GM19397 (cell line): ENCODE measurements around the gene TEX28.
"Not testable (repeated sequence)": the region's sequence is repeated elsewhere in the genome, so short reads cannot be mapped to it uniquely, and the experiment has no call there.

Experiments used
- ATAC-seq: cut with Tn5 transposase; IDR thresholded peaks from one replicate; pipeline ENCODE4 v1.9.1; 2021; ENCODE audit warnings: mild to moderate bottlenecking, moderate library complexity; ENCODE audit not compliant: unreplicated experiment

Gene TEX28

DNA sequence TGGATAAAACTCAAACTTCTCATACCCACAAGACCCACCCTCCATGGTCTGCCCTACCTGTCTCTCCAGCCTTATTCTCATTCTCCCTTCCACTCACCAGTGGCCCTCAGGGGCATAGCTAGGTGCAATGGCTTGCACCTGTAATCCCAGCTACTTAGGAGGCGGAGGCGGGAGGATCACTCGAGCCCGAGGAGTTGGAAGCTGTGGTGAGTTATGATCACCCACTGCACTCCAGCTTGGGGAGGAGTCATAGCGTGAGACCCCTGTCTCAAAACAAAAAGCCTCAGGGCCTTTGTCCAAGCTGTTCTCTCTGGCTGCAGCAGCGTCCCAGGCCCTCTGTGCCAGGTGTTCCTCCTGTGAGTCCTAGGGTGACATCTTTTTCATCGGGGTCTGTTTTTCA is 17.2 kb upstream of the TEX28 start:
- ATAC-seq = no peak

DNA sequence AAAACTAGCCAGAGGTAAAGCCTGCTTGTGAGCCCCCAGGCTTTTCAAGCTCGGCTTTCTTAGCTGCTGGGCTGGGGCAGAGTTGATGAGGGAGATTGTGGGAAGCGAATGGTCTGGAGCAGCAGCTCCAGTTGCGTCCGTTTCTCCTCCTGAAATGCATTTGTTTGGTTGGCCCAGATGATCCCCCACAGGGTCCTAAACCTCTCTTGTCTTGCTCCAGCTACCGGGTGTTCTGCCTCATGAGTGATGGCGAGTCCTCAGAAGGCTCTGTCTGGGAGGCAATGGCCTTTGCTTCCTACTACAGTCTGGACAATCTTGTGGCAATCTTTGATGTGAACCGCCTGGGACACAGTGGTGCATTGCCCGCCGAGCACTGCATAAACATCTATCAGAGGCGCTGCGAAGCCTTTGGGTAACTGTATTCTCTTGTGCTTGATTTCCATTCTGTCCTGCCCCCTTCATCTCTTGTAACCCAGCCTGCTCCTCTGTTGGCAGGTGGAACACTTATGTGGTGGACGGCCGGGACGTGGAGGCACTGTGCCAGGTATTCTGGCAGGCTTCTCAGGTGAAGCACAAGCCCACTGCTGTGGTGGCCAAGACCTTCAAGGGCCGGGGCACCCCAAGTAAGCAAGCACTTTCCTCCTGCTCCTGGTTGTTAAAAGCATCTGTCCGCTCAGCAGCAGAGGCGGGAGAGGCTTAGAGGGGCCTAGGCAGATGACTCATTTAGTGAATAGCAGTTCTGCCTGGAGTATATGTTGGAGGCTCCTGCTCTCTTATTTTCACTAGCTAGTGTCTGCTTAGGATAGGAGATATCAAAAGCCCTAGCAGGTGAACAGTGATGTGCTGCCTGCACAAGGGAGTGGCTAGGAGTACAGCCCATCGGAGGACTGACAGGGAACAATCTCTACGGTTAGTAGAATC is 16.0 kb upstream of the TEX28 start:
- no peak for ATAC-seq

DNA sequence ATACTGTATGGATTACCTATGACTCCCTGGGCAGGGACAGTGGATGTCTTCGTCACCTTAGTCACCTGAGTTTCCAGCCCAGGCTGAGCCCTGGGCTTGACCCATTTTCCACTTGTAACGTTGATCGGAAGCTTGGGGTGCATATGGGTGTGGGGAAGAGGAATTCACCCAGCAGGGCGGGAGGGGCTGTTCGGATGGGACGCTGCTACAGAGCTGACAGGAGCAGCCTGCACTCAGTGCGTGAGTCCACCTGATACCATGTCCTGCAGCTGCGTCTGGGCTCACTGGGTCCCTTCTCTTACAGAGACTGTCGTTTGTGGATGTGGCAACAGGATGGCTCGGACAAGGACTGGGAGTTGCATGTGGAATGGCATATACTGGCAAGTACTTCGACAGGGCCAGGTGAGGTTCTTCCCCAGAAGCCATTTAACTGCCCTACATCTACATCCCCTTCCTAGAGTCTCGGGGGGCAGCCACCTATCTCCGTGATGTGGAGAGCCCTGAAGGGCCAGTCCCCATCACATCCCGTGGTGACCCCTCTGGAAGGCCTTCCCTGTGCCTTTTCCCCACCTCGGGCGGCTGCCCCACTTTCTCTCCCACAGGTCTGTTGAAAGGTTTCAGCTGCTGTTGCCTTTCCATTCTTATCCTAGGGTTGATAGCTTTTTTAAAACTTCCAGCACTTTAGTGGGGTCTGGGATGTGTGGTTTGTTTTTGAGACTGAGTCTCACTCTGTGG is 14.3 kb upstream of the TEX28 start:
- ATAC-seq = no peak

DNA sequence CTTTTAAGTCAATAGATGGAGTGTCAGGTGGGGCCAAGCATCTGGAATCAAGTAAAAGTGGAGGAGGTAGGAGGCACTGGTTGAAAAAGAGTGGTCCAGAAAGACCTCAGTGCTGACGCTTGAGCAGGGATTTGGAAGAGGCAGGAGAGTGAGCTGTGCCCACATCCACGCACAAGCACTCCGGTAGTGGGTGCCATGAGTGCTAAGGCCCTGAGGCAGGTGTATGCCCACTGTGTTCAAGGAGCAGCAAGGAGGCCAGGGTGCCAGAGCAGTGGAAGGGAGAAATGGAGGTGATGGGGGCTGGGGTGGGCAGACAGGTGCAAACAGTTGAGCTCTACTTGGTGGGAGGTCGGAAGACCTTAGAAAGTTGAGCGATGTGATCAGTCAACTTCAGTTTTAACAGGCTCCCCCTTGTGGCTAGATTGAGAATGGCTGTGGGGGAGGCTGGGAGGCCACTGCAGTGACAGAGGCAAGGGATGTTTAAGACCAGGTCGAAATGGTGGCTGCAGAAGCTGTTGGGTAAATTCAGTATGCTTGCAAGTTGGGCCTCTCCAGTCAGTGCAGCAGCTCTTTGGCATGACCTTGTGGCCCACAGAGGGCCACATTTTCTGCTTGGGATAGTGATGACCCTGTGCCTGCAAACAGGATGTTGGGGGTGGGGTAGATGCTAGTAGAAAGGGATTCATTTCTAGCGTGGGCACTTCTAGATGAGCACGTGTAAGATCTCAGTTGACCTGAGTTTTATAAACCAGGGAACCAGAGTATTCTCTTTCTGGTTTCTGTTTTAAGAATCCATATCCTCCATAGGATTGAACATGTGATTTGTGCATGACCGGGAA is 13.4 kb upstream of the TEX28 start:
- no peak for ATAC-seq

DNA sequence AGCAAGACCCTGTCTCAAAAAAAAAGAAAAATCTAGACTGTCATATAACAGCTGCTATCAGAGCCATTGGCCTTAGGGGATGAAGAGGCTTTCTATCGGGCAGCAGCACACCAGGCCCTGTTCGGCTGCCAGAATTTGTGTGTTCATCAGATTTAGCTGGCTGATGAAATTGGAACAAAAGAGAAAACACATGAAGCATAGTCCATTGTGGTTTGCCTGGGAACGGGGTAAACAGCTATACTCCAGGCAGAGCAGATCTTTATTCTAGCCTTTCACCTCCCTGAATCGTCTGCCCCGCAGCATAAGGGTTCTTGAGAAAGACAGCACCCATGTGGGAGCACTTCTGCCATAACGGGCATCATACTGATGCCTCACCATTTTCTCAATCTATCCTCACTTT is 12.3 kb upstream of the TEX28 start:
- ATAC-seq = no peak

DNA sequence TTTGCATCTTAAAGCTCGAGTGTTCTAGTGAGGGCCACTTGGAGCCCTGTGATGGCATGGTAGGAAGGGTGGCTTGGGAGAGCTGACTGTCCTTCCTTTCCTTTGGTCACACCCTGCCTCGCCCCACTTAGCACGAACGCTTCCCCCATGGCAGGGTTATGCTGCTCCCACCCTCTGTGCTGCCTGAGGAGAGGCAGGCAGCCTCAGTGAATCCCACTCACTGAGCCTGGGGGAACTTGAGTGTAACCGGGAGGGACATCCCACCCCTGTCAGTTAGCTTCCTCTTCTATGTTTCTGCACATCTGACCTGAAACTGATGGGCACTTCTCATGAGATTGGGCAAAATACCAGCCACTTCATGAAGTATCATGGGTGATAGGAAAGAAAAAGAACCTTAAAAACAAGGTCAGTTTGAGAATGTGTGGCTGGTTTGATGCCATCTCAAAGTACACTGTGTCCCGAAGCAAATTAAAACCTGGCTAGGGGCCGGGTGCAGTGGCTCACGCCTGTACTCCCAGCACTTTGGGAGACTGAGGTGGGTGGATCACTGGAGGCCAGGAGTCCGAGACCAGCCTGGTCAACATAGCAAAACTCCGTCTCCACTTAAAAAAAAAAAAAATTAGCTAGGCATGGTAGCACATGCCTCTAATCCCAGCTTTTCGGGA is 10.7 kb upstream of the TEX28 start:
- no peak for ATAC-seq

DNA sequence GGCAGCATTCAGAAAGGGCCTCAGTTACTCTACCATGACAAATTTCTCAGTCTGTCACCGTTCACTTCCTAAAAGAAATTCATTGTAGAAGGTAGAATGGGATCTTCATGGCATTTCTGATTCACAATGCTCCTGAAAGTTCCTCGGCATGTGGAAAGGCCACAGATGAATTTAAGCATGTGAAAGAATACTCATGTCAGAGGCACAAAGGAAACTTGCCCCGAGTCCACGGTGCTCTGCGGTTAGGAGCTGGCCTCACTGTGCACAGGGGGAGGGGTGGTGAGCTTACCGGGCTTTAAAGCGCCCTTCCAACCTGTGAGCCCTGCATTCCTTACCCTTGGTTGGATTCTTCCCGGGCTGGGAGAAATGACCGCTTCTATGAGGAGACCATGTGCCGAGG is 9.9 kb upstream of the TEX28 start:
- ATAC-seq = no peak

DNA sequence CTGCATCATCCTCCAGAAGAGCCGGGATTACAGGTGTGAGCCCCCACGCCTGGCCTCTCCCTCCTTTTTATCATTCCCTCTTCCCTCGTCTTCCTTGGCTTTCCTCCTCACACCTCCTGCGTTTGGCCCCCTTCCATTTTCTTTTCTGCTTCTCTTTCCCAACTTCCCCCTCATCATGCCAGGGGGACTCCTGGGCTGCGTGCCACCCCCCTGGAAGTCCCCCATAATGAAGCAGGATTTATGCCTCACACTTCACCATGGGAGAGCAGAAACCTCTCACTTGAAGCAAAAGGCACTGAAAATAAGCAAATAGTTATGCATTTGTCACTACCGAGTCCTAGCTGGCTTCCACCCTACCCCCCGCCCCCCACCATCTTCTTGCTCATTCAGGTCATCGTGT is 8.6 kb upstream of the TEX28 start:
- no peak for ATAC-seq

DNA sequence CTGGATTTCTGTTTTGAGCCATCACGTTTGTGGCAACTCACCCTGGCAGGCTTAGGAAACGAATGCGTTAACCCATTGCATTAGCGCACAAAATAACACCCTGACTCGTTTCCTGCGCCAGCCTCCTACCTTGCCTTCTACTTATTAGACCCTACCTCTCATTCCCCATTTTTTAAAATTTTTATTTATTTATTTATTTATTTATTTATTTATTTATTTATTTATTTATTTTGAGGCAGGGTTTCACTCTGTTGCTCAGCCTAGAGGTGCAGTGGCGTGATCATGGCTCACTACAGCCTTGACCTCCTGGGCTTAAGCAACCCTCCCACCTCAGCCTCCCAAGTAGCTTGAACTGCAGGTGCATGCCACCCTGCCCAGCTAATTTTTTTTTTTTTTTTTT is 8.1 kb upstream of the TEX28 start:
- ATAC-seq = not testable (repeated sequence)

DNA sequence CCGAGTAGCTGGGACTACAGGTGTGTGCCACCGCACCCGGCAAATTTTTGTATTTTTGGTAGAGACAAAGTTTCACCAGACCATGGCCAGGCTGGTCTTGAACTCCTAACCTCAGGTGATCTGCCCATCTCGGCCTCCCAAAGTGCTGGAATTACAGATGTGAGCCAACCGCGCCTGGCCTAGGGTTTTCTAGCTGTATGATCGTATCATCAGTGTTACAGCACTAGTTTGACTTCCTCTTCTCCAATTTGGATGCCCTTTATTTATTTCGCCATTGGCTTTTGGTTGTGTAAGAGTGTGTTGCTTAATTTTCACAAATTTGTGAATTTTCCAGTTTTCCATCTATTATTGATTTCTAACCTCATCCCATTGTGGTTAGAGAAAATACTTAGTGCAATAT is 5.9 kb upstream of the TEX28 start:
- no peak for ATAC-seq

DNA sequence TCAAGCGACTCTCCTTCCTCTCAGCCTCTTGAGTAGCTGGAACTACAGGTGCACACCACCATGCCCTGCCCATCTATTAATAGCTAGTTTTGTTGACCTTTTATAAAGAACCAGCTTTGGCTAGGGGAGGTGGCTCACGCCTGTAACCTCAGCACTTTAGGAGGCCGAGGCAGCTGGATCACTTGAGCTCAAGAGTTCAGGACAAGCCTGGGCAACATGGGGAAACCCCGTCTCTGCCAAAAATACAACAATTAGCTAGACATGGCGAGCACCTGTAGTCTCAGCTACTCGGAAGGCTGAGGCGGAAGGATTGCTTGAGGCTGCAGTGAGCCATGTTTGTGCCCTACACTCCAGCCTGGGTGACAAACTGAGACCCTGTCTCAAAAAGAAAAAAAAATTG is 3.4 kb upstream of the TEX28 start:
- ATAC-seq = no peak

DNA sequence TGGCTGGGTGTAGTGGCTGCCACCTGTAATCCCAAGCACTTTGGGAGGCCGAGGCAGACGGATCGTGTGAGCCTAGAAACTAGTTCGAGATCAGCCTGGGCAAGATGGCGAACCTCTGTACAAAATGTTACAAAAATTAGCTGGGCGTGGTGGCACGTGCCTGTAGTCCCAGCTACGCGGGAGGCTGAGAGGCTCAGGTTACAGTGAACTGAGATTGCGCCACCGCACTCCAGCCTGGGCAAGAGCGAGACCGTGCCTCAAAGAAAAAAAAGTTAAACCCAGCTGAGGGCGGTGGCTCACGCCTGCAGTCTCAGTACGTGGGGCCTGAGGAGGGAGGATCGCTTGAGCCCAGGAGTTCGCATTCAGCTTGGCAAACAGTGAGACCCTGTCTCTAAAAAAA is 1.8 kb upstream of the TEX28 start:
- no peak for ATAC-seq

DNA sequence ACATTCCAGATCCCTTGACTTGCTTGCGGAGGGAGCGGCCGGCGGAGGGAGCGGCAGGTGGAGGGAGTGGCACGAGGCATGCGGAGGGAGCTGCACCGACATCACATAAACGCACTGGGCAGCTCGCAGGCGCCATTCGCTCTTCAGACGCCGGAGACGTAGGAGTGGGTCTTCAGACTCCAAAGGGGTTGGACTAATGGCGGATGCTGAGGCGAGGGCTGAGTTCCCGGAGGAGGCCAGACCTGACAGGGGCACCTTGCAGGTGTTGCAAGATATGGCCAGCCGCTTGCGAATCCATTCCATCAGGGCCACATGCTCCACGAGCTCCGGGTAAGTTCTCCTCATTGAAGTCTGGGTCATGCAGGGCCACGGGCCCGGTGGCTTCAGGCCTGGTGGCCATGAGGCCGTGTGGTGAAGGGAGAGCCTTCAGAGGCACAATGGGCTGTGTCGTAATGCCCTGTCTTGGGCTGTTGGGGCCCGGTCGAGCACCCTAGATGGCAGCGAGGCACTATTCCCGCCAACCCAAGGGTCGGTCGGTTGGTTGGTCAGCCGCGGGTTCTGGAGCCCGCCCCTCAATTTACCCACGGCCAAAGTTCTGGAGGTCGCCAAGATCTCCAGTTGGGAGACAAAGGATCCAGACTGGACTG is 863 bp upstream of the TEX28 start, which contains the start of gene TKTL1:
TSS of gene TKTL1 (plus strand) at position 132 of the 647 bp plus-strand sequence. CDS start at position 197, 65 bp downstream.
- no peak for ATAC-seq

DNA sequence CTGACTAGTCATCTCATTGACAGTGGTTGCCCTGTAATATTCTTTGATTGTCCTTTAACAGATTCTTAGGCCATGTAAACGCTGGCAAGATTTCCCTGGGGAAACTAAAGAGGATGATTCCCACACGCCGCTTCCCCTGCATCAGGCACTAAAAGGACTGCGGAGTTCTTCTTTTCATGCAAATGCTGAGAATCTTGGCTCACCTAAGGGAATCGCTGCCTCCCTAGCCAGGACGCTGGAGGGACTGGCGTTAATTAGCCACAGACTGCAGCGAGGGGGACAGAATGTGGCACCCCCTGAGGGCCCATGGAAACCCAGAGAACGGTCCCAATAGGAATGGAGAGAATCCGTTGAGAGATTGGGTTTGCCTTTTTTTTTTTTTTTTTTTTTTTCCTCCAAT is 8.5 kb downstream of the TEX28 start:
- not testable (repeated sequence) for ATAC-seq

DNA sequence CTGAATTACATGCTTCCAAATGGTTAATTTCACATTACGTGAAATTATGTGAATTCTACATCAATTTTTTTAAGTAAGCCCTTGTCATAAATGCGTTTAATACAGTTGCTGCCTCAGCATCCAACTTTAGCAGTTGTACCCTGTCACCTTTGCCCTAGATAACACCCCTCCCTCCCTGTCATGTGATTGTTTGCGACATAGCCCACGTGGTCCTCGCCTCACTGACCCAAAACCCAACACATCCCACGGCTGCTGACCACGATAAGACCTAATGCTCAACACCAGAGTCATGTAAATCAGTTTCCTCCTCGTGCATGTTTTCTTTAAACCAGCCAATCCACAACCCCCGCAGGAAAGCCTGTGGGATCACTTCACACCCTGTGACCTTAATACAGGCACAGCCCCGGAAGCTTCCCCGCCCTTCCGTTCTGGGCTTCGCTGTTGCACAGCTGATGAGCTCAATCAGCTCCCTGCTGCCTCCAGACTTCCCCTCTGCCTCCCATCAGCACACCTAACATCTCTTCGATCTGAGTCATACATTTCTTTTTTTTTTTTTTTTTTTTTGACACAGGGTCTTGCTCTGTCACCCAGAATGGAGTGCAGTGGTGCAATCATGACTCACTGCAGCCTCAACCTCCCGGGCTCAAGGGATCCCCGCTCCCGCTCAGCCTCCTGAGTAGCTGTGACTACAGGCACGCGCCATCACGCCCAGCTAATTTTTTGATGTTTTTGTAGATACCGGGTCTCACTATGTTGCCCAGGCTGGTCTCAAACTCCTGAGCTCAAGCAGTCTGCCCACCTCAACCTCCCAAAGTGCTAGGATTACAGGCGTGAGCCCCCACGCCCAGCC is 10.2 kb downstream of the TEX28 start:
- ATAC-seq = not testable (repeated sequence)

DNA sequence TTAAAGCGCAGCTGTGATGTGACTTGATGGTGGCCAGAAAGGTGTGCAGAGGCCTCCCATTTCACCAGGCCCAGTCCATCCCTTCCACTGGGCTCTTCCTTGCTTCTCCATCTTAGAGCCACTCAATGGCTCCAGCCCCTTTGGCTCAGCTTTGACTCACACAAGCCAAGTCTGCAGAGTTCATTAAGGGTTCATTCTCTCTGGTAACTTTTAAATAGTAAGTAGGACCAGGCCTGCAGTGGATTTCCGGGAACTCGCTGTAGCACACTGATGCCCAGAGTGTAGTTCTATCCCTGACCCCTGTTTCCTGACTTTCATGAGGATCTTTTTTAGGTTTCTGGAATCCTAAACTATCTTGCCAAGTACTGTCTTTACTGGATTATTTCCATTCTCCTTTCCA is 25.7 kb downstream of the TEX28 start:
- ATAC-seq = not testable (repeated sequence)

DNA sequence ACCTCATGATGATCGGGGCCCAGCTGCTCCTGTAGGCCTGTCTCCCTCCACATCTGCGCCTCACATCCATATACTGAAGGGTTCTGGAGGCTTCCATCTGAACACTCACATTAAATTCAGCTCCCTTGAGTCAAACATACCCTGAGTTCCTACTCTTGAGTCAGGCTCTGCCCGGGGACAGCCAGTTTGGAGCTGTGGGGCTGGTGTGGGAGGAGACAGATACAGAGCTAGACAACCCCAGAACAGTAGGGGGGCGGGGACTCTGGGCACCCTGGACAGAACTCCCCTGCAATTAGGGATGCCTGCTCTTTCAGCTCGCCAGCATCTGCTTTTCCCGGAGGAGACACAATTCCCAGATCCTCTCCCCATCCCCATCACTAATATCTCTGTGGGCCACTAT is 31.9 kb downstream of the TEX28 start:
- not testable (repeated sequence) for ATAC-seq

DNA sequence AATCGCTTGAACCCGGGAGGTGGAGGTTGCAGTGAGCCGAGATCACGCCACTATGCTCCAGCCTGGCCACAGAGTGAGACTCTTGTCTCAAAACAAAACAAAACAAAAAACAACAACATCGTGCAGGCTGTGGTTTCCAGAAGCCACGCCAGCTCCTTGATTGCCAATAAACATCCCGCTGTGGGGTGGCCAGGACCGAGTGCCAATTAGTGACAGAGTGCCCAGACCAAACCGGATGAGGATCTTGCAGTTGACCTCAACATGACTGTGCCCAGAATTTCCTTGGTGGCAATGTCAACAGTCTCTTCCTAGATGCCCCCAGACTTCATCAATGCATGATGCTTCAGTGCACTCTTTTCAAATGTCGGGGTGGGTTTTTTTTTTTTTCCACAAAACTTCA is 36.2 kb downstream of the TEX28 start:
- ATAC-seq = not testable (repeated sequence)

DNA sequence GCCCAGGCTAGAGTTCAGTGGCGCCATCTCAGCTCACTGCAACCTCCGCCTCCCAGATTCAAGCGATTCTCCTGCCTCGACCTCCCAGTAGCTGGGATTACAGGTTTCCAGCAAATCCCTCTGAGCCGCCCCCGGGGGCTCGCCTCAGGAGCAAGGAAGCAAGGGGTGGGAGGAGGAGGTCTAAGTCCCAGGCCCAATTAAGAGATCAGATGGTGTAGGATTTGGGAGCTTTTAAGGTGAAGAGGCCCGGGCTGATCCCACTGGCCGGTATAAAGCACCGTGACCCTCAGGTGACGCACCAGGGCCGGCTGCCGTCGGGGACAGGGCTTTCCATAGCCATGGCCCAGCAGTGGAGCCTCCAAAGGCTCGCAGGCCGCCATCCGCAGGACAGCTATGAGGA is 37.6 kb downstream of the TEX28 start, which contains the start of gene OPN1MW3:
TSS of gene OPN1MW3 (plus strand) at position 301 of the 400 bp plus-strand sequence. CDS start at position 339, 38 bp downstream.
- ATAC-seq = not testable (repeated sequence)
